ENCODE results near the gene CEL.

- no peak for TF ChIP-seq EZH2 (IDR thresholded peaks at IDR 0.05)
- TF ChIP-seq POLR2AphosphoS5 (IDR thresholded peaks at IDR 0.05; ENCODE audit: borderline replicate concordance, low read depth, low read length), result no peak
- no peak for TF ChIP-seq FOXP2 (optimal IDR thresholded peaks at IDR 0.05; ENCODE audit: control extremely low read depth, extremely low read length, insufficient read depth)
Measured at GRCh38 chr9:133041958-133042357, 19.8 kb upstream of the CEL start.

Data from SK-N-MC (cell line).